Suprapubic skin (tissue), 4 donors: ENCODE data around the gene RNF103. TPM values are rescaled to one million over a fixed set of nuclear protein-coding genes. Genes with fewer than 3 reads are reported as not detected.
"Not testable (repeated sequence)": the region's sequence is repeated elsewhere in the genome, so short reads cannot be mapped to it uniquely, and the experiment has no call there.

Source experiments
- DNase-seq, 2 donors: peaks; one replicate each; pipeline ENCODE4 v3.0.0-alpha.2; 2019; ENCODE audit warnings: low spot score in 2 of 2
- H3K27ac ChIP-seq: fragments of 200-600 bp; sonication (generic); one replicate; pipeline ENCODE4 v1.5.1; 2019
- H3K27me3 ChIP-seq: fragments of 200-600 bp; sonication (generic); one replicate; pipeline ENCODE4 v1.5.1; 2019
- H3K36me3 ChIP-seq: fragments of 200-600 bp; sonication (generic); one replicate; pipeline ENCODE4 v1.5.1; 2019
- H3K4me1 ChIP-seq: fragments of 200-600 bp; sonication (generic); one replicate; pipeline ENCODE4 v1.5.1; 2019
- H3K4me3 ChIP-seq: fragments of 200-600 bp; sonication (generic); one replicate; pipeline ENCODE4 v1.5.1; 2019; ENCODE audit warnings: mild to moderate bottlenecking
- H3K9me3 ChIP-seq: fragments of 200-600 bp; sonication (generic); one replicate; pipeline ENCODE4 v1.5.1; 2019
- CTCF ChIP-seq, 2 donors: fragments of 200-600 bp in 1 of 2; fragments of 450-650 bp in 1 of 2; sonication (generic) in 1 of 2; IDR thresholded peaks; one replicate each; pipeline ENCODE4 v1.5.1; 2016 to 2019; ENCODE audit warnings: antibody characterized with exemption in 2 of 2, mild to moderate bottlenecking in 1 of 2, moderate library complexity in 1 of 2
- EP300 ChIP-seq: sonication (generic); formaldehyde crosslinking; IDR thresholded peaks from one replicate; pipeline ENCODE4 v1.6.1; 2017; ENCODE audit warnings: antibody characterized with exemption
- POLR2A ChIP-seq, 2 donors: fragments of 450-650 bp; IDR thresholded peaks; one replicate each; pipeline ENCODE4 v1.6.1; 2017; ENCODE audit warnings: antibody characterized with exemption in 2 of 2, mild to moderate bottlenecking in 2 of 2, moderate library complexity in 2 of 2
- POLR2AphosphoS5 ChIP-seq, 3 donors: sonication (generic); formaldehyde crosslinking; IDR thresholded peaks; one replicate each; pipeline ENCODE4 v1.6.1; 2017; ENCODE audit warnings: antibody characterized with exemption in 3 of 3
- WGBS: methylation state at CpG from one replicate; pipeline ENCODE4 v1.1.5; 2018; 5-methylcytosine and 5-hydroxymethylcytosine counted together
- total RNA-seq, 4 donors: library from RNA; depleted of rRNA; stranded (reverse); fragments of >200 nt; gene quantifications; one replicate each; pipeline ENCODE4 v1.1.0, GENCODE V29; 2016

RNF103 gene
- total RNA-seq: 10 to 100 TPM; 24.7 to 48.8 (median 31.8) TPM

GRCh38 chr2:86623494-86624266 is at the start of gene RNF103:
RNF103 (minus strand) TSS chr2:86623865; CDS start chr2:86622886, 979 bp downstream.
- H3K4me1 ChIP-seq: peaks cover 37% of the 10 kb centered on the region
- 1% methylated on average over 46 of the region's 77 CpGs for WGBS
- H3K36me3 ChIP-seq: peaks cover 7% of the 10 kb centered on the region
- H3K9me3 ChIP-seq: no peaks in the 10 kb centered on the region
- H3K27ac ChIP-seq: peak within 1 kb of the TSS; percentile 100
- DNase-seq: peak; percentile 97
- H3K27me3 ChIP-seq: no peaks in the 10 kb centered on the region
- H3K4me3 ChIP-seq: peak within 1 kb of the TSS; percentile 92
- TF ChIP-seq POLR2A (IDR thresholded peaks at IDR 0.05) (peak; percentile 83 to 94), CTCF (IDR thresholded peaks at IDR 0.05) (no peak), EP300 (no peak), POLR2AphosphoS5 (IDR thresholded peaks at IDR 0.05) (peak; percentile 12 to 94 (median 83))

GRCh38 chr2:86673011-86673410 is 49.3 kb upstream of the RNF103 start:
- no peaks in the 10 kb centered on the region for H3K9me3 ChIP-seq
- H3K4me1 ChIP-seq: peaks cover 3% of the 10 kb centered on the region
- no peak for TF ChIP-seq POLR2A (IDR thresholded peaks at IDR 0.05)
- TF ChIP-seq POLR2AphosphoS5 (IDR thresholded peaks at IDR 0.05): no peak
- no peak for TF ChIP-seq CTCF (IDR thresholded peaks at IDR 0.05)
- no peak for TF ChIP-seq EP300
- H3K4me3 ChIP-seq: no peak overlapping the region
- DNase-seq: no peak
- H3K27ac ChIP-seq: no peak overlapping the region
- no peaks in the 10 kb centered on the region for H3K36me3 ChIP-seq
- 100% methylated on average over 1 of the region's 1 CpG for WGBS
- no peaks in the 10 kb centered on the region for H3K27me3 ChIP-seq

- no peaks in the 10 kb centered on the region for H3K27me3 ChIP-seq
- no peaks in the 10 kb centered on the region for H3K9me3 ChIP-seq
- H3K27ac ChIP-seq: no peak overlapping the region
- no peak overlapping the region for H3K4me3 ChIP-seq
- H3K36me3 ChIP-seq: no peaks in the 10 kb centered on the region
- TF ChIP-seq EP300 (no peak), CTCF (IDR thresholded peaks at IDR 0.05) (no peak), POLR2AphosphoS5 (IDR thresholded peaks at IDR 0.05) (no peak), POLR2A (IDR thresholded peaks at IDR 0.05) (no peak)
- WGBS: 70% methylated on average over 3 of the region's 3 CpGs
- DNase-seq: no peak
- H3K4me1 ChIP-seq: peaks cover 3% of the 10 kb centered on the region
Measured at GRCh38 chr2:86672027-86672545, 48.4 kb upstream of the RNF103 start.

- H3K4me1 ChIP-seq: peaks cover 3% of the 10 kb centered on the region
- no peaks in the 10 kb centered on the region for H3K36me3 ChIP-seq
- no peak overlapping the region for H3K27ac ChIP-seq
- 64% methylated on average over 5 of the region's 5 CpGs for WGBS
- no peaks in the 10 kb centered on the region for H3K9me3 ChIP-seq
- no peak for DNase-seq
- TF ChIP-seq CTCF (IDR thresholded peaks at IDR 0.05) (no peak), EP300 (no peak), POLR2AphosphoS5 (IDR thresholded peaks at IDR 0.05) (no peak), POLR2A (IDR thresholded peaks at IDR 0.05) (no peak)
- H3K27me3 ChIP-seq: no peaks in the 10 kb centered on the region
- H3K4me3 ChIP-seq: no peak overlapping the region
Measured at GRCh38 chr2:86671337-86671981, 47.8 kb upstream of the RNF103 start.

GRCh38 chr2:86669323-86669722 is 45.7 kb upstream of the RNF103 start:
- not testable (repeated sequence) for H3K27me3 ChIP-seq, DNase-seq, H3K9me3 ChIP-seq, H3K36me3 ChIP-seq, H3K27ac ChIP-seq, H3K4me3 ChIP-seq, H3K4me1 ChIP-seq
- WGBS: 70% methylated on average over 5 of the region's 5 CpGs
